GM21717 (cell line): ENCODE measurements around the gene POLR1E.
A peak's percentile ranks its signal among the peaks of the same experiment; 100 is the strongest.

Source experiments
- ATAC-seq: cut with Tn5 transposase; IDR thresholded peaks from one replicate; pipeline ENCODE4 v1.9.1; 2021; ENCODE audit warnings: mild to moderate bottlenecking, moderate library complexity; ENCODE audit not compliant: unreplicated experiment

POLR1E gene

GRCh38 chr9:37485389-37486255, at the start of gene POLR1E:
Gene POLR1E (plus strand): TSS chr9:37485948. CDS start chr9:37486048, 100 bp downstream.
- ATAC-seq, result peak; percentile 92

- ATAC-seq, result no peak
Measured at GRCh38 chr9:37436540-37436939, 49.2 kb upstream of the POLR1E start.

GRCh38 chr9:37437010-37437409, 48.7 kb upstream of the POLR1E start:
- no peak for ATAC-seq

GRCh38 chr9:37437621-37438020, 48.1 kb upstream of the POLR1E start:
- no peak for ATAC-seq

GRCh38 chr9:37438359-37438758, 47.4 kb upstream of the POLR1E start:
- no peak for ATAC-seq

- no peak for ATAC-seq
Measured at GRCh38 chr9:37441776-37442370, 43.9 kb upstream of the POLR1E start.

- ATAC-seq, result no peak
Measured at GRCh38 chr9:37442556-37442955, 43.2 kb upstream of the POLR1E start.

GRCh38 chr9:37443566-37443965, 42.2 kb upstream of the POLR1E start:
- ATAC-seq, result no peak

- ATAC-seq, result no peak
Measured at GRCh38 chr9:37444890-37445289, 40.9 kb upstream of the POLR1E start.

- ATAC-seq, result no peak
Measured at GRCh38 chr9:37445832-37446231, 39.9 kb upstream of the POLR1E start.

GRCh38 chr9:37446401-37446800, 39.3 kb upstream of the POLR1E start:
- no peak for ATAC-seq

GRCh38 chr9:37447111-37447510, 38.6 kb upstream of the POLR1E start:
- ATAC-seq, result no peak

GRCh38 chr9:37449862-37450632, 35.7 kb upstream of the POLR1E start:
- no peak for ATAC-seq

GRCh38 chr9:37451628-37452027, 34.1 kb upstream of the POLR1E start:
- no peak for ATAC-seq

- ATAC-seq, result no peak
Measured at GRCh38 chr9:37452611-37453010, 33.1 kb upstream of the POLR1E start.

GRCh38 chr9:37453827-37454226, 31.9 kb upstream of the POLR1E start:
- ATAC-seq, result no peak

GRCh38 chr9:37454238-37454637, 31.5 kb upstream of the POLR1E start:
- ATAC-seq, result no peak

- ATAC-seq, result no peak
Measured at GRCh38 chr9:37455884-37456647, 29.7 kb upstream of the POLR1E start.

- no peak for ATAC-seq
Measured at GRCh38 chr9:37456817-37457216, 28.9 kb upstream of the POLR1E start.

GRCh38 chr9:37464006-37464405, 21.7 kb upstream of the POLR1E start:
- no peak for ATAC-seq
